Right renal pelvis (tissue), 4 donors: ENCODE data around the gene MYEF2. TPM values are rescaled to one million over a fixed set of nuclear protein-coding genes. Genes with fewer than 3 reads are reported as not detected.

Experiments used
- DNase-seq, 4 donors: peaks; one replicate each; pipeline ENCODE4 v3.0.0-alpha.2; 2013; ENCODE audit warnings: low read depth in 4 of 4, low spot score in 3 of 4, missing footprints in 1 of 4
- polyA plus RNA-seq, 4 donors: library from polyadenylated mRNA; unstranded; fragments of 120-200 nt; gene quantifications; one replicate each; pipeline ENCODE4 v1.2.1, GENCODE V29; 2013; ENCODE audit not compliant: insufficient read length in 4 of 4

Gene MYEF2
- polyA plus RNA-seq, 4 donors = 83.5 to 103 (median 92.7) TPM

GRCh38 chr15:48090115-48090514 lies 88.0 kb downstream of the MYEF2 start:
- DNase-seq = no peak

- DNase-seq = no peak
Observed at GRCh38 chr15:48089702-48090101, 88.4 kb downstream of the MYEF2 start.

- DNase-seq = no peak
Observed at GRCh38 chr15:48087844-48088243, 90.3 kb downstream of the MYEF2 start.

DNA sequence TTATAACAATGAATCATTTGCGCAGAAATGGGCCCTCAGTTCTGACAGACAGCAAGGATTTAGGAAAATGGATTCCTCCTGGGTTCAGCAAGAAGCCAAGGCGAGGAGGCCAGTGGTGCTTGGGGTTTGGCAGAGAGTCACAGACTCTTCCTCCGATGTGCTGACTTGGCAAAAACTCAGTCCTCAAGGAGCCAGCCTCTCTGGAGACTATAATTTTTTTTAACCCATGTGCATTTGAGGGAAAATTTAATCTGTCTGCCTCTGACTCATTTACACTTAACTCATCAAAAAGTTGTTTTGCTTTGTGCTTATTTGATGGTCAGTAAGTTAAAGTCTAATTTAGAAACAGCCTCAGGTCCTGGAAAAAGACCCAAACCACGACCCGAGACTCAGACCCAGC lies 91.5 kb downstream of the MYEF2 start:
- DNase-seq = no peak

DNA sequence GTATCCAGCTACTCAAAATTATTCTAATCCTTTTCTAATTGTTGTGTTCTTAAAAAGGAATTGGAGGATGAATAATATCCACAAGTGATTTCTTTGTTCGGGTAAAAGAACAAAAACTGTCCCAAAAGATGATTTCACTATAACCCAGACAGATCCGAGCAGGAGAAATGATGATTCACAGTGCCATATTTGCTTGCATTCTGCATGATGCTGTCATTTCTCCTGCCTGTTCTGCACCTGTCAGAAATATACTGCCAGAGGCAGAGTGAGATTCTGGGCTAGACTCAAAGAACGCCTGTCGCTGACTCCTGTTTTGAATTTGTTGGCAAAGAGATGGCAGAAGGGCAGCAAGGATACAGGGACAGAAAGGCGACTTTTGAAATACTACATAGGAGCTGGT lies 92.0 kb downstream of the MYEF2 start:
- no peak for DNase-seq

- no peak for DNase-seq
Observed at GRCh38 chr15:48085591-48085930, 92.5 kb downstream of the MYEF2 start.

- no peak for DNase-seq
Observed at GRCh38 chr15:48084759-48085590, 93.1 kb downstream of the MYEF2 start.

Other genes starting within 250 kb of the MYEF2 start
- under 1 TPM; 0.17 to 0.93 (median 0.49) TPM for gene SLC24A5, start 57.3 kb downstream of the MYEF2 start, polyA plus RNA-seq
- gene CTXN2, start 13.4 kb upstream of the MYEF2 start, polyA plus RNA-seq = under 1 TPM in 2 of 4 donors, not detected in 2; 0.05 to 0.18 TPM
- 100 to 1,000 TPM; 346 to 671 (median 502) TPM for gene SLC12A1, start 28.0 kb upstream of the MYEF2 start, polyA plus RNA-seq
- gene DUT, start 153.1 kb upstream of the MYEF2 start, polyA plus RNA-seq = 100 to 1,000 TPM; 162 to 178 (median 168) TPM